NB4 (cell line): ENCODE results near the gene ZNF665.

Experiments used
- MYC ChIP-seq: IDR thresholded peaks from 2 replicates; pipeline ENCODE4 v1.6.1; 2011; ENCODE audit warnings: low read depth, low read length
- POLR2A ChIP-seq: IDR thresholded peaks from 2 replicates; pipeline ENCODE4 v1.6.1; 2011; ENCODE audit warnings: mild to moderate bottlenecking; ENCODE audit not compliant: insufficient read length; ENCODE audit errors: extremely low read depth
- TF ChIP-seq, protein P1 (sequence below): IDR thresholded peaks from one replicate; pipeline ENCODE4 v1.5.1; 2012; ENCODE audit warnings: low read depth, low read length
- TF ChIP-seq, protein P2 (sequence below): IDR thresholded peaks from 2 replicates; pipeline ENCODE4 v1.6.1; 2011; ENCODE audit warnings: low read depth, low read length

DNA sequence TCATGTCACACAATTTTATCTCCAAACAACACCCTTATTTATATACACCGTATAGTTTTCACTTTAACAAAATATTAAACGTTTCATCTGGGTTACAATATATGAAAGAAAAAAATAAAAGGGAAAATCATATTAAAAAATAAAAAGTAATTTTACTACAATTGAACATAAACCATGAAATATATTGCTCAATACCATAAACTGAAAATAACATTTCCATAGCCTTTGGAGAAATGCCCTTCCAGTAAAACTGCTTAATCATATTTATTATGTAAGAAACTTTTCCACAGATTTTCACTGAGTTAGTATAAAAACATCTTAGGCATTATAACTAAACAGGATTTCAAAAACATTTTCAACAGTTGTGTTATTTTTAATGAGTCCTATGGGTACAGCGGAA, 32.8 kb downstream of the ZNF665 start:
- TF ChIP-seq, protein P1, sequence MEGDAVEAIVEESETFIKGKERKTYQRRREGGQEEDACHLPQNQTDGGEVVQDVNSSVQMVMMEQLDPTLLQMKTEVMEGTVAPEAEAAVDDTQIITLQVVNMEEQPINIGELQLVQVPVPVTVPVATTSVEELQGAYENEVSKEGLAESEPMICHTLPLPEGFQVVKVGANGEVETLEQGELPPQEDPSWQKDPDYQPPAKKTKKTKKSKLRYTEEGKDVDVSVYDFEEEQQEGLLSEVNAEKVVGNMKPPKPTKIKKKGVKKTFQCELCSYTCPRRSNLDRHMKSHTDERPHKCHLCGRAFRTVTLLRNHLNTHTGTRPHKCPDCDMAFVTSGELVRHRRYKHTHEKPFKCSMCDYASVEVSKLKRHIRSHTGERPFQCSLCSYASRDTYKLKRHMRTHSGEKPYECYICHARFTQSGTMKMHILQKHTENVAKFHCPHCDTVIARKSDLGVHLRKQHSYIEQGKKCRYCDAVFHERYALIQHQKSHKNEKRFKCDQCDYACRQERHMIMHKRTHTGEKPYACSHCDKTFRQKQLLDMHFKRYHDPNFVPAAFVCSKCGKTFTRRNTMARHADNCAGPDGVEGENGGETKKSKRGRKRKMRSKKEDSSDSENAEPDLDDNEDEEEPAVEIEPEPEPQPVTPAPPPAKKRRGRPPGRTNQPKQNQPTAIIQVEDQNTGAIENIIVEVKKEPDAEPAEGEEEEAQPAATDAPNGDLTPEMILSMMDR, result no peak
- TF ChIP-seq POLR2A, result no peak
- TF ChIP-seq MYC, result no peak
- TF ChIP-seq, protein P2, sequence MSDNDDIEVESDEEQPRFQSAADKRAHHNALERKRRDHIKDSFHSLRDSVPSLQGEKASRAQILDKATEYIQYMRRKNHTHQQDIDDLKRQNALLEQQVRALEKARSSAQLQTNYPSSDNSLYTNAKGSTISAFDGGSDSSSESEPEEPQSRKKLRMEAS, result no peak
